PFSK-1 (cell line): ENCODE measurements around the gene MUC3A.

Experiments
- FOXP2 ChIP-seq: optimal IDR thresholded peaks from 2 replicates; pipeline ENCODE3; 2011; ENCODE audit warnings: borderline replicate concordance, control low read depth, inconsistent platforms; ENCODE audit not compliant: insufficient read depth; ENCODE audit errors: extremely low read length, extremely low read depth
- POLR2AphosphoS5 ChIP-seq: IDR thresholded peaks from 2 replicates; pipeline ENCODE4 v1.6.1; 2012; ENCODE audit warnings: low read depth, mild to moderate bottlenecking, control low read depth, low read length, moderate library complexity
- REST ChIP-seq, 2 experiments: IDR thresholded peaks; 2 replicates each; pipeline versions ENCODE4 v1.6.1 to v1.8.0; 2011 to 2012; ENCODE audit warnings: low read depth in 2 of 2, low read length in 2 of 2, control low read depth in 1 of 2, inconsistent platforms in 1 of 2, mild to moderate bottlenecking in 1 of 2, moderate library complexity in 1 of 2; ENCODE audit not compliant: insufficient read depth in 1 of 2
- SIN3A ChIP-seq: IDR thresholded peaks from 2 replicates; pipeline ENCODE4 v1.6.1; 2012; ENCODE audit warnings: mild to moderate bottlenecking, low read length, moderate library complexity, borderline replicate concordance; ENCODE audit not compliant: insufficient read depth
- TAF1 ChIP-seq: IDR thresholded peaks from 2 replicates; pipeline ENCODE4 v1.6.1; 2012; ENCODE audit warnings: low read length, control low read depth, borderline replicate concordance; ENCODE audit not compliant: insufficient read depth

Gene MUC3A

DNA sequence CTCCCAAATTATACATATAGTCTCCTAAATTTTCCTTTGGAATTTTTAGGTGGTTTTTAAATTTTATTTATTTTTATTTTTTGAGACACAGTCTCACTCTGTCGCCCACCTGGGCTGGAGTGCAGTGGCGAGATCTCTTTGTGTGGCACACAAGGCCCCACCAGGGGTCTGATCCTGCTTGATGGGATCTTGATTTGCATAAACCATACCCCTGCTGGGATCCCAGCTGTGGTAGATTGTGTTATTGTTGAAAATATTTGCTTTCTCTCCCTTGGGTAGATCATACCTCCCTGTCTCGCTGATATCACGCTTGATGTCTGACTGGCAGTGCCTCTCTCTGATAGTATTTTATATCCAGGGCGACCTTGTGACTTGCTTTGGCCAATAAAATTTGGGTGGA is 5.6 kb upstream of the MUC3A start:
- TF ChIP-seq FOXP2 (no peak), POLR2AphosphoS5 (no peak), REST (IDR thresholded peaks at IDR 0.05; ENCODE audit: insufficient read depth in 1 of 2, low read depth in 2 of 2, low read length in 2 of 2) (no peak), TAF1 (no peak), SIN3A (no peak)

- TF ChIP-seq FOXP2 = no peak
- no peak for TF ChIP-seq POLR2AphosphoS5
Observed at GRCh38 chr7:100944138-100944537, 5.2 kb upstream of the MUC3A start.

DNA sequence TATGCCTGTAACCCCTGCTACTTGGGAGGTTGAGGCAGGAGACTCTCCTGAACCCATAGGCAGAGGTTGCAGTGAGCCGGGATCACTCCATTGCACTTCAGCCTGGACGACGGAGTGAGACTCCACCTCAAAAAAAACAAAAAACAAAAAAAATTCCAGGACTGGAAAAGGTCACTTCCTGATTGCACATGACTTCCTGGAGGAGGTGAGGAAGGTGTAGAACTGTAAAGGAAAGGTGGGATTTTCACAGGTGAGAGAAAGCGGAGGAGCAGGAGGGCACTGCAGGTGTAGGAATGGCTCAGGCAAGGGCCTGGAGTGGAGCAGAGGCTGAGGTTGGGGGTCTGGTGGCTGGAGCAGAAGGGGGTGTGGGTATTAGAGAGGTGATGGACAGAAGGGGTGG is 3.2 kb upstream of the MUC3A start:
- no peak for TF ChIP-seq TAF1
- no peak for TF ChIP-seq FOXP2
- TF ChIP-seq REST (IDR thresholded peaks at IDR 0.05; ENCODE audit: insufficient read depth in 1 of 2, low read depth in 2 of 2, low read length in 2 of 2) = no peak
- no peak for TF ChIP-seq POLR2AphosphoS5
- TF ChIP-seq SIN3A = no peak

- TF ChIP-seq TAF1 (no peak), POLR2AphosphoS5 (no peak), REST (IDR thresholded peaks at IDR 0.05; ENCODE audit: insufficient read depth in 1 of 2, low read depth in 2 of 2, low read length in 2 of 2) (no peak), SIN3A (no peak)
Observed at GRCh38 chr7:100946766-100947365, 2.5 kb upstream of the MUC3A start.

- no peak for TF ChIP-seq SIN3A
- no peak for TF ChIP-seq POLR2AphosphoS5
- TF ChIP-seq TAF1 = no peak
Observed at GRCh38 chr7:100947792-100948191, 1.5 kb upstream of the MUC3A start.

DNA sequence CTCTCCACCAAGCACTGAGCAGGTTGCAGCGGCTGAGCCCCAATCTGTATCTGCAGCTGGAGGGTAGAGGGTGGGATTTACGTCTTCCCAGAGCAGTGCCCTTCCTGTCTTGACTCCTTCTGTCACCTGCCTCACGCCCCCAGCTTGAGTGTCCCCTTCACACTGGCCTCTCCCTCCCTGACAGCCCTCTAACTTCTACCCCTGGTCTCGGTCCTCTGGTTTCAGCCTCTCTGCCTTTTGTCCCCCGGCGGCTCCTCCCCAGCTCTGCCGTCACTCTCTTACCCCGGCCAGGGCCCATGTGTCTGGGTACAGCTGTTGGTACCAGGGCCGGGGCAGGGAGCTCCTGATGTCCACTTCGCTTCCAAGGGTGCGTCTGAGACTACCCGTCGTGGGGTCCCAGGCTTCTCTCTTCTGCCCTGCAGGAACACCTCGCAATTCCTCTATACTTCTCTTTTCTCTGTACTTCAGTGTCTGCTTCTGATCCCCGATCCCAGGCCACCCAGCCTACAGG is 654 bp downstream of the MUC3A start:
- TF ChIP-seq REST (IDR thresholded peaks at IDR 0.05; ENCODE audit: insufficient read depth in 1 of 2, low read depth in 2 of 2, low read length in 2 of 2) = no peak
